ENCODE measurements around the gene DDX39B.

DDX39B gene

DNA sequence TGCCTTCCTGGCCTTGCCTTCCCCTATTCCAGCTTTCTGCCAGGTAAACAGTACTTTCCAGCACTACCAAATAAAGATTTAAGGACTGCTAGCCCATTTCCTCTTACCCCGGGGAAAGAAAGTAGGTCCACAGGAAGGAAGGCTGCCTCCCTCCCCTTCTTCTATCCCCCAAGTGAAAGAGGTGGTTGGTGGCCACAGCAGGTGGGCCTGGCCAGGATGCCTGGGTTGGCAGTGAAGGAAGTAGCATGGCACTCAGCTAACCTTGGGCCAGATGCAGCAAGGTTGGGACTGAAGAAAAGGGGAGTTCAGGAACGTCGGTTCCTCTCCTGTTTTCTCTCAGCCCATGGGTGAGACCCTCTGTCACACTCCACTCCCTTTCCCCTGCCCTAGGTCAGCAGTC lies 14.5 kb upstream of the DDX39B start:
- no peak for DNase-seq (ENCODE audit: extremely low spot score)
- ChIA-PET CTCF (interaction anchor here (0.8 to 54.8 kb wide), 5 partner anchors 9 to 87 kb away, joined by 3 to 2725 read pairs (median 26); partner anchors contain the start of genes ATP6V1G2, LST1, LTA and LTB), POLR2A (interaction anchor here (0.8 to 5.5 kb wide), 4 partner anchors 15 to 55 kb away, joined by 3 to 94 read pairs (median 4); partner anchors contain the start of genes DDX39B and TNF)
- TF ChIP-seq, protein P1, sequence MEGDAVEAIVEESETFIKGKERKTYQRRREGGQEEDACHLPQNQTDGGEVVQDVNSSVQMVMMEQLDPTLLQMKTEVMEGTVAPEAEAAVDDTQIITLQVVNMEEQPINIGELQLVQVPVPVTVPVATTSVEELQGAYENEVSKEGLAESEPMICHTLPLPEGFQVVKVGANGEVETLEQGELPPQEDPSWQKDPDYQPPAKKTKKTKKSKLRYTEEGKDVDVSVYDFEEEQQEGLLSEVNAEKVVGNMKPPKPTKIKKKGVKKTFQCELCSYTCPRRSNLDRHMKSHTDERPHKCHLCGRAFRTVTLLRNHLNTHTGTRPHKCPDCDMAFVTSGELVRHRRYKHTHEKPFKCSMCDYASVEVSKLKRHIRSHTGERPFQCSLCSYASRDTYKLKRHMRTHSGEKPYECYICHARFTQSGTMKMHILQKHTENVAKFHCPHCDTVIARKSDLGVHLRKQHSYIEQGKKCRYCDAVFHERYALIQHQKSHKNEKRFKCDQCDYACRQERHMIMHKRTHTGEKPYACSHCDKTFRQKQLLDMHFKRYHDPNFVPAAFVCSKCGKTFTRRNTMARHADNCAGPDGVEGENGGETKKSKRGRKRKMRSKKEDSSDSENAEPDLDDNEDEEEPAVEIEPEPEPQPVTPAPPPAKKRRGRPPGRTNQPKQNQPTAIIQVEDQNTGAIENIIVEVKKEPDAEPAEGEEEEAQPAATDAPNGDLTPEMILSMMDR (IDR thresholded peaks at IDR 0.05; ENCODE audit: control extremely low read depth, extremely low read depth, low read depth, missing control alignments), result no peak

DNA sequence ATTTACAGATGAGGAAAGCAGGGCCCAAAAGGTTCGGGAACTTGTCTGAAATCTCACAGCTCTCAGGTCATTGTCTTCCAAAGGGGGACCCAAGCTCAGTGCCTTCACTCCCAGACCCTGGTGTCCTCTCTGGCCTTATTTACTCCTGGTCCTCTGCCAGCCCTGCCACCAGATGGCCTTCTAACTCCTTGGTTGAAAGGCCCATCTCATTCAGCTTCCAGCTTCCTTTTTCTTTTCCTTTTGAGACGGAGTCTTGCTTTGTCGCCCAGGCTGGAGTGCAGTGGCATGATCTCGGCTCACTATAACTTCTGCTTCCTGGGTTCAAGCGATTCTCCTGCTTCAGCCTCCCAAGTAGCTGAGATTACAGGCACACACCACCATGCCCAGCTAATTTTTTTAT lies 9.6 kb upstream of the DDX39B start:
- DNase-seq (ENCODE audit: extremely low spot score), result peak; percentile 64
- ChIA-PET CTCF (interaction anchor here (0.7 to 54.8 kb wide), 28 partner anchors 8 to 347 kb away, joined by 3 to 2725 read pairs (median 4); partner anchors contain the start of genes AIF1, APOM, BAG6 and C6orf47), POLR2A (interaction anchor here (0.7 to 7.3 kb wide), 6 partner anchors 9 to 312 kb away, joined by 3 to 86 read pairs (median 3); partner anchors contain the start of genes DDX39B, NEU1 and TNF)
- TF ChIP-seq, protein P1 (IDR thresholded peaks at IDR 0.05; ENCODE audit: control extremely low read depth, extremely low read depth, low read depth, missing control alignments), result peak; percentile 84

DNA sequence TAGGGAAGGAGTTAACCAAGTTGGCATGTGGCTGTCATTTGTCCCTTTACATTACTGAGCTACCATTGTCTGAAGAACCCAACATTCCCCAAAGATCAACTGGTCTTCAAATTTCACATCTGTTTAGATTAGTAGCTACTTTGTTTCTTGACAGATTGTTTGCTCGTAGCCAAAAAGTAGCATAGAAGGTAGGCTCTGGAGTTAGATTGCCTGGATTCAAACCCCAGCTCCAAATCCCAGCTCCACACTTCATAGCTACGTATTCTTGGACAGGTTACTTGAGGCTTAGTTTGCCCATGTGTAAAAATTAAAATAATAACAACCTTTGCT lies 6.7 kb upstream of the DDX39B start:
- no peak for DNase-seq (ENCODE audit: extremely low spot score)
- POLR2A ChIA-PET, result interaction anchor here (7.3 kb wide), 1 partner anchor 29 kb away, joined by 86 read pairs; the partner anchor contains the start of gene TNF
- TF ChIP-seq, protein P1 (IDR thresholded peaks at IDR 0.05; ENCODE audit: control extremely low read depth, extremely low read depth, low read depth, missing control alignments), result no peak
- CTCF ChIA-PET, result interaction anchor here (0.8 to 54.8 kb wide), 6 partner anchors 12 to 278 kb away, joined by 3 to 2725 read pairs (median 4); partner anchors contain the start of genes LST1, LTB, NCR3 and TNF

DNA sequence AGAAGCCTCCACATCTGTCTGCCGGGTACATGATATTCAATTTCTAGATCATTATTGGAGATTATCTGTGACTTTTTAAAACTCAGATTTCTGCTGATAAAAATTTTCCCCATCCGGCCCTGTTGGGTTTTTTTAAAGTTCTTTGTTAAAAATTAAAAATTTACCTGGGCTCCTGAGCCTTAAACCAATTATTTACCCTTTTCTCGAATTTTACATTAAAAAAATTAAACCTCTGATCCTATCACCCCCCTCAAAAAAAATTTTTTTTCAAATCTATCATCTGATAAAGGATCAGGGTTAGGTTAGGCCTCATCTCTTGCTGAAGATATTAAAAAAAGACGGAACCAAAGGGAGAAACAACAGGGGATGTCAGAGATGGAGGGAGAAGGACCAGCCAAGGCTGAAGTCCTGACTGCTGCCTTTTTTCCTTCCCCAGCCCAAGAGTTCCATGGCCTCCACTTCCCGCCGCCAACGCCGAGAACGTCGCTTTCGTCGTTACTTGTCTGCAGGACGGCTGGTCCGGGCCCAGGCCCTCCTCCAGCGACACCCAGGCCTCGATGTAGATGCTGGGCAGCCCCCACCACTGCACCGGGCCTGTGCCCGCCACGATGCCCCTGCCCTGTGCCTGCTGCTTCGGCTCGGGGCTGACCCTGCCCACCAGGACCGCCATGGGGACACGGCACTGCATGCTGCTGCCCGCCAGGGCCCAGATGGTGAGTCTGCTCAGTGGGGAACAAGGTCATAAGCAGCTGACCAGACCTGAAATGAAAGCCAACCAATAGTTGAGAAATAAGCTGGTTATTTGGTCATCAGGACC lies 6.1 kb upstream of the DDX39B start:
- DNase-seq (ENCODE audit: extremely low spot score), result no peak
- TF ChIP-seq, protein P1 (IDR thresholded peaks at IDR 0.05; ENCODE audit: control extremely low read depth, extremely low read depth, low read depth, missing control alignments), result no peak
- ChIA-PET POLR2A (interaction anchor here (0.6 to 7.3 kb wide), 9 partner anchors 11 to 280 kb away, joined by 3 to 86 read pairs (median 5); partner anchors contain the start of genes CLIC1, HSPA1B, NCR3 and TNF), CTCF (interaction anchor here (0.6 to 54.8 kb wide), 10 partner anchors 10 to 278 kb away, joined by 3 to 2725 read pairs (median 4); partner anchors contain the start of genes GPANK1, LST1, LTB and NCR3)

DNA sequence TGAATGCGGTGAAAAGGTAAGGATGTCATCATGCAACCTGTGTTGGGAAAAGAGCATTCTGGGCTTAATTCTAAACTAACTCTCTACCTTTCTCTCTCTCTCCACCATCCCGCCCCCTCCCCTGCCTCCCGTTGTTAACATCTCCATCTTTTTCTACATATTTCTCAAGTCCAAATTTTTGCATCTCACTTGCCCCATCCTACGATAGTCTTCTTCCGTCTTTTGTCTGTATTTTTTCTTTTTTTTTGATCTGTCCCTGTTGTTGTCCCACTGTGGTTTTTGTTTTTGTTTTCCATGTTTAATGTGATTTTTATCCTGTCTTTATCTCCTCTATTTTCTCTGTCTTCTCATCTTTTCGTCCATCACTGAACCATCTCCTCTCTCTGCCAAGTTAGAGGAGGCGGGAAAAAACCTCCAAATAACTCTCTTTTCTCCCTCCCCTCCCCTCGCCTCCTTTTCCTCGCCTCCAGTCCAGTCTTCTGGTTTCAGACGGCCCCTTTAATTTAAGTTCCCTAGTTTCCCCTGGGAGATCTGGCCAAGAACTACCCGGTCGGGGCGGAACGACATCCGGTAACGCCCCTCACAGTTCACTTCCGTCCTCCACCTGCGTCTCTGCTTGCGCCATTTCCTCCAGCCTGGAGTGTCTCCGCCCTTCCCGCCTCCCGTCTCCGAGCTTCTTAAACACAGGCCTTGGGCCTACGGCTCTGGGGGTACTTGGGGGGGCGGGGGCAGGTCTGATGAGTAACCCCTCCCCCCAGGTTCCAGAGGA lies 5.3 kb upstream of the DDX39B start, which contains the start of gene NFKBIL1:
Gene NFKBIL1 (plus strand): TSS at position 651 of the 769 bp plus-strand sequence. CDS start 87 bp downstream, at position 738.
- peak; percentile 89 for DNase-seq (ENCODE audit: extremely low spot score)
- ChIA-PET CTCF (interaction anchor here (0.6 to 54.8 kb wide), 17 partner anchors 11 to 223 kb away, joined by 3 to 2725 read pairs (median 5); partner anchors contain the start of genes AIF1, BAG6, GPANK1 and LST1), POLR2A (interaction anchor here (0.6 to 7.3 kb wide), 11 partner anchors 12 to 316 kb away, joined by 3 to 86 read pairs (median 5); partner anchors contain the start of genes CLIC1, HSPA1B, LST1 and NCR3)
- TF ChIP-seq, protein P1 (IDR thresholded peaks at IDR 0.05; ENCODE audit: control extremely low read depth, extremely low read depth, low read depth, missing control alignments), result no peak
